HuH-7.5 (cell line): ENCODE measurements around the gene IL6ST.
"Not testable (repeated sequence)": the region's sequence is repeated elsewhere in the genome, so short reads cannot be mapped to it uniquely, and the experiment has no call there.

Source experiments
- DNase-seq: peaks from one replicate; pipeline ENCODE4 v3.0.0; 2011; ENCODE audit warnings: low spot score

The IL6ST gene

DNA sequence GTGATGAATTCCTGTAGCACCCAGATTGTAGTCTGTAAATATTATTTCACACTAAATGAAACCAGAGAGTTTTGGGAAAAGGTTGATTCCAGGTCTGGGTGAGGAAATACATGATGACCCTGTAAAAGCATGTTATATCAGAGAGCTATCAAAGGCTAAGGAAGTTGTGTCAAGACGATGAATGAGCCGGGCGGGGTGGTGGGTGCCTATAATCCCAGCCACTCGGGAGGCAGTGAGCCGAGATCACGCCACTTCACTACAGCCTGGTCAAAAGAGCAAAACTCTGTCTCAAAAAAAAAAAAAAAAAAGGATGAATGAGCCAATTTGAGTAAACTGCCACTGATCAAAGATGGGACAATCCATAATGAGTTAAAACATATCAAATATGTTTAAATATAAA is 29.2 kb downstream of the IL6ST start:
- no peak for DNase-seq

- no peak for DNase-seq
Measured at GRCh38 chr5:55960779-55961178, 34.0 kb downstream of the IL6ST start.

DNA sequence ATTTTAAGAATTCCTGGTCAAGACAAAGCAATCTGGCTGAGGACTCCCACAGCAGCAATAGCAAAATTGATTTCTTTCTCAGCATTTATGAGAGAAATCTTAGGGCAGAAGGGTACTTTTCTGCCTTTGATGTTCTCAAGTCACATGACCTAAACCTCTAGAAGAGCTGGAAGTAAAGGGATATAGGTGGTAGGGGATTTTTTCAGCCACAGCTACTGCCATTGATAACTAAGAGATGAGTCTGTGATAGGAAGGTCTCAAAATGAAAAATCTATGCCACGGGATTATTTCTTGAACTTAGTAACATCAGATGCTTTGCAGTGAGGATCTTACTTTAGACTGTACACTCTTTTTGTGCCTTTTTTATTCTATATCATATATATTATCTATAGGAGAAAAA is 35.6 kb downstream of the IL6ST start:
- no peak for DNase-seq

- DNase-seq: not testable (repeated sequence)
Measured at GRCh38 chr5:55941154-55941553, 53.6 kb downstream of the IL6ST start.

- DNase-seq: not testable (repeated sequence)
Measured at GRCh38 chr5:55937598-55937997, 57.2 kb downstream of the IL6ST start.

DNA sequence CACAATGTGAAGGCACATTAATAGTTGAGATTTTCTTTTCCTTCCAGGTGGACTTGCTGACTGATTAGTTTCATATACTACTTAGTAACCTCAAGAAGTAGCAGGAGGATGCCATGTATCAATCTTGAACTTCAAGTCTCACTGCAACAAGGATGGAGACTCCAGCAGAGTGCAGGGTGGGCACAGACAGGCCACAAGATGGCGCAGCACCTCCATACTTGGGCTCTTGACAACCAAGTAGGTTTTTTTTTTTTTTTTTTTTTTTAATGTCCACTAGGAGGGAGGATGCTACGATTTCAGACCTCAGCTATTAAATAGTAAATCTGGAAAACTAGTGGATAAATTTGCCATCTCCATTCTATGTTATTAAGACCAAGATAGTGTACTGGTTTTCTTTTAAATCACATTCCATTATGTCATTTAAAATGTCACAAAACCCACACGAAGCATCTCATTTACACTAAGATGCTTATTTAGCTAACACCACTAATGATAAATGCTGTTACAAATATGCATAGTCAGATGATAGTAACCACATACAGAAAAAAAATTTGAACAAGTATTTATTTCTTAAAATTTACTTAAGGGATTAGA is 58.6 kb downstream of the IL6ST start:
- no peak for DNase-seq

DNA sequence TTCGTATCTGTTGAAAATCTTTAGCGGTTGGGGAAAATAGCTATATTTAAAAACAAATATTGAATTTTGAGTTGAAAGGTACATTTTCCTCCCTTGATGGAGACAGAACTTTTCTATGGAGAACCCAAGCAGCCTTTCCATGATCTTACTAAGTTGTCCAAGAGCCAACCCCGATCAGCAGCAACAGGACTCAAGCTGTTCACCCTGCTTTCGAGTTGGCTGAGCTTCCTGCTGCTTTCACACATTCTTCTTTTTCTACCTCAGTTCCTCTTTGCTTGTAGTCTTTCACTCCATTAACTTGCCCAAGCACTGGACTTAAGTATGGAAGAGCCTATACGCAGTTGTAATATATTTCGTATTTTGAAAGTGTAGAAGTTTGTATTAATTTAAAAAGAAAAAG is 59.4 kb downstream of the IL6ST start:
- no peak for DNase-seq

- DNase-seq: no peak
Measured at GRCh38 chr5:55934720-55935119, 60.0 kb downstream of the IL6ST start.

GRCh38 chr5:55934115-55934613 is 60.6 kb downstream of the IL6ST start:
- peak; percentile 68 for DNase-seq

DNA sequence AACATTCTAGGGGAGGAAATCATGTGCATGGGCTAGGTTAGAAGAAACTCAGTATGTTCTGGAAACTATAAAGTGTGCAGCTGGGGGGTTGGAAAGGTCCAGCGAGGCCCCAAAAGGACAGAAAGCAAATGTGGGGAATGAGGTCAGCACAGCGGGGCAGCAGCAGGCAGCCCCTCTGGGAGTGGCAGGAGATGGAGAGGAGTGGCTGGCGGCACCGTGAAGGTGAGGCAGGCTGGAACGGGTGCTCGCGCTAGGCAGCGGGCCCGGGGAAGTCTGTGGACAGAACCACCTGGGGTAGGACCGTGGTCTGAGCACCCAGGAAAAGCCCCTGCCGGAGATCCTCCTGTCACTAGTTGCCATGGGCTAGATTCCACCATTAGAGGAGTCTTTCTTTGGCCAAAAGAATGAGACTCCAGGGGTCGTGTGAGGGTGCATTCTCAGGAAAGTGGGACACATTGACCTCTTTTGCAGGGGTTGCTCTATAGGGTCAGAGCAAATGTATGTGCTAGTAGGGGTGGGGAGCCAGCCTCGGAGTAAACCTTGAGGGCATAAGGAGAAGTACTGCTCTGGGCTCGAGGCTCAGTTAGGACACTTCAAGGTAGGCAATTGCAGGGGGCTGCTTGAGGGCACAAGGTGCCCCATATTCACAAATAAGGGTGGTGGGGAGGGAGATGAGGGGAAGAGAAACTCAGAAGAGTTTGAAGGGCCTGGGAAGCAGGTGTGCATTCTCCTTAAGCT is 61.2 kb downstream of the IL6ST start:
- no peak for DNase-seq

DNA sequence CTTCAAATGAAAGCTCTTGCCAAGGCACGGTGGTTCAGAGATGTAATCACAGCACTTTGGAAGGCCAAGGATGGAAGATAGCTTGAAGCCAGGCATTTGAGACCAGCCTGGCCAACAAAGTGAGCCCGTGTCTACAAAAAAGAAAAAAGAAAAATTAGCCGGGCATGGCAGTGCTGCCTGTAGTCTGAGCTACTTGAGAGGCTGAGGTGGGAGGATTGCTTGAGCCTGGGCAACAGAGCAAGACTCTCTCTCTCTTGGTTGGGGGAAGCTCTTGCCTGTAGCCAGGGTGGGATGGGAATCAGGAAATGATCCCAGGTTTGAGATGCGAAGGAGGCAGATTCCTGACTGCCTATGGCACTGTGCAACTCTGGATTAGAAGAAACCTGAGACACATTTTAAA is 62.1 kb downstream of the IL6ST start:
- no peak for DNase-seq

- no peak for DNase-seq
Measured at GRCh38 chr5:55929020-55929799, 65.6 kb downstream of the IL6ST start.

DNA sequence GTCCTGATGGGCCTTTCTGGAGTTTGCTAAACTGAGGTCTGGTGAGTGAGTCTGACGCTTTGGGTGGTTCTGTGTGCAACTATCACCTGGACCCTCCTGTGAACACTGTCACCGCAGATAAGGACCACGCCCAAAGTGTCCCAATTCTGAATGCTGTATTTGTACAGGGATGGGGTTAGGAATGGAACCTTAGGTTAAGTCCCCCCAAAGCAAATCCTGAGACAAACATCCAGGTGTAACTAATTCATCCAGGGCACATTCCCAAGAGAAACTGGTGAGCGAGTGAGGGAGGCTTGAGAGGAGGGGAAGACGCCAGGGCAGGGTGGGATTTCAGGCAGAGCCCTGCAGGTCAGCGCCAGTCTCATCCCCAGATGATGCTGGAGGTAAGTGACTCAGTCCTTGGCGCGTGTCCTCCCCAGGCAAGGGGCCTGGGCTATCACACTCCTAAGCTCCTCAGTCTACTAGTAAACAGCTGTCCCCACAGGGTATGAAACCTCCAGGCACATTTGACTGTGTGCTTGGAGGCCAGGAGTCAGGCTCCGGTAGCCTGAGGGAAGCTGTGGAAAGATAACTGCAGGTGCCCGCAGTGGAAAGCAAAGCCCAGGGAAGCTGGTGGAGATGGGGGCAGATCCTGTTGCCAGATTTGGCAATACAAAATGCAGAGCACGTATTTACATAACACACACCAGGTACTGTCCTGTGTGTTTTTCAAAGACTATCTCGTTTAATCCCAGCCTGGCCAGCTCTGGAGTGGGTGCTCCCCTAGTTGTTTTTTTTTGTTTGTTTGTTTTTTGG is 66.7 kb downstream of the IL6ST start:
- DNase-seq: no peak

DNA sequence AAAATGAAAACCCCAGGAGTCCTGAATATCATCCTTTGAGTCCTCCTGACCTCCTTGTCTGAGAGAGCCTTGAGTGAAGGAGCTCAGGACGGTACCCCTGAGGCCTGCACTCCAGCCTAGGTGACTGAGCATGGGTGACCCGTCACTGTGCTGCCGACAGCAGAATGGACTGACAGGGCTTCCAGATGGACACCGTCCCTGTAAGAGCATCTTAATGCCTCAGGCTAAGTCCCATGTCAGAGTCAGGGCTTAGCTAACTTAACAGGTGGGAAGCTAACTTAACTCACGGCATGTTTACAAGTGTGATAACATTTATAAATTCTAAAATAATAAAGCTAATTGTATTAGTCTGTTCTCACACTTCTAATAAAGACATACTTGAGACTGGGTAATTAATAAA is 68.3 kb downstream of the IL6ST start:
- no peak for DNase-seq

- DNase-seq: no peak
Measured at GRCh38 chr5:55925712-55926111, 69.1 kb downstream of the IL6ST start.

DNA sequence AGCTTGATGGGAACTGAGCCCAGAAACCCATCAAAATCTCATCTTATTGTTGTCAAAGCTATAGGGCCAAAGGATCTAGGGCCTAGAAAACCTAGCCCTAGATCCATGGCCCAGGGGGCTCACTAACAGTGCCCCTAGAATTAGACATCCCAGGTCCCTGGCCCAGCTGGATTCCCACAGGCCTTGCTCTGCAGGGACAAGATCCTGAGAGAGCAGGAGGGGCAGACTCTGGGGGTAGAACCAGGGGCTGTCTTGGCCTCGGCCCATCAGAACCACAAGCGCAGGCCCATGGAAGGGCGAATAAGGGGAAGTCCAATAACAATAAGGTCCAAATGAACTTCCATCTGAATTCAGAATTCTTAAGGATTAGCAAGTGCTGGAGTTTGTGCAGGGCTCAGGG is 69.6 kb downstream of the IL6ST start:
- DNase-seq: no peak

DNA sequence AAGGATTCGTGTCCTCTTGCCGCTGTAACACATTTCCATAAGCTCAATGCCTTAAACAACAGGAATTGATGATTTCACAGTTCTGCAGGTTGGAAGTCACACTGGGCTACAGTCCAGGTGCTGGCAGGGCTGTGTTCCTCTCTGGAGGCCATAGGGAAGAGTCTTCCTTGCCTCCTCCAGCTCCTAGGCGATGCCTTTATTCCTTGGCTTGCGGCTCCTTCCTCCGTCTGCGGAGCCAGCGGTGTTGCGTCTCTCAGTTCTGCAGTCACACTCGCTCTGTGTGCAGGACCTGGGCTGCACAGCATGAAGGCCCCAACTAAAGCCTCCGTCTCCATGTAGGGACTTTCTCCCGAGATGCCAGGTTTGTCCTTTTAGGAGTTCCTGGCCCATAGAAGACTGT is 70.0 kb downstream of the IL6ST start:
- no peak for DNase-seq

DNA sequence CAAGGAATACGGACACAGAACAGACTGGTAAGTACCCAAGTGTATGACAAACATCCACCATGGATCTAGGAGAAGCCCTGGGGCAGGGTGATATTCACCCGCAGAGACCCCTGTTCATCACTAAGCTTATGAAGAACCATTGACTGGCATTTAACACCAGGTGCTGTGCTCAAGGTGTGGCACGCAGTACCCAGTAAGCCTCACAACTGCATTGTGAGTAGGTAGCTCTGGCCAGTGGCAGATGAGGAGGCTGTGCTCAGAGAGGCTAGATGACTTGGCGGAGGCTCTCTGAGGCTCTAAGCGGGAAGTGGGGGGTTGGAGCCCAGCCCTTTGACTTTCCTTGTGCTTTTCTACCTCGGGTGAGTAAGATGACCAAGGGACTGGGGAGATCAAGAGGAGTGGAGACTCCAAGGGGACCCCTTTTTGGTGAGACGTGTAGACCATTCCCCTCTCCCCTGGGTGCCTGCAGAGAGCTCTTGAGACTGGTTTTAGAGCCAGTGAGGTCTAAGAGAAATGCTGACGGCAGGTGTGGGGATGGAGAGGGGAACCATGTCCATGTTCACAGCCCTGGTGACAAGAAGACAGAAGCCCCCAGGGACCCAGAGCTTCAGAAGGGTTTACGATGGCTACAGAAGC is 70.8 kb downstream of the IL6ST start:
- no peak for DNase-seq

- DNase-seq: no peak
Measured at GRCh38 chr5:55923177-55923771, 71.5 kb downstream of the IL6ST start.

- DNase-seq: no peak
Measured at GRCh38 chr5:55921617-55922016, 73.1 kb downstream of the IL6ST start.

DNA sequence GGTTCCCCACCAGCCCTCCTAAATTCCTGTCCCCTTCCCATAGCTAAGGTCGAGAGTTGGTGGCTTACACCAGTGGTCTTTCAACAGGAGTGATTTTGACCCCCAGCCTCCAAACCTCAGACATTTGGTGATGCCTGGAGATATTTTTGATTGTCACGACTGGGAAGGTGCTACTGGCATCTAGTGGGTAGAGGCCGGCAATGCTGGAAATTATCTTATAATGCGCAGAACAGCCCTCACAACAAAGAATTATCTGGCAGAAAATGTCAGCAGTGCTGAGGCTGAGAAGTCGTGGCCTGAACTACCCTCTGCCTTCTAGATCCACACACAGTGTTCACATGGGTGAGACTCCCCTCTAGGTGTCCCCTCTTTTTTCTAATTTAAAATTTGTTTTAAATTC is 74.0 kb downstream of the IL6ST start:
- DNase-seq: no peak
